Astrocyte (in vitro differentiated cells and primary cell): ENCODE measurements around the gene C10orf105.

Source experiments
- CTCF ChIP-seq: IDR thresholded peaks from 2 replicates; pipeline ENCODE4 v1.5.1; 2011; ENCODE audit warnings: low read depth, mild to moderate bottlenecking, inconsistent platforms, low read length, moderate library complexity; ENCODE audit not compliant: insufficient read depth
- EZH2 ChIP-seq: IDR thresholded peaks from 2 replicates; pipeline ENCODE4 v1.6.1; 2012; ENCODE audit warnings: mild to moderate bottlenecking, low read length, inconsistent platforms; ENCODE audit not compliant: insufficient read depth

GRCh38 chr10:71707240-71707789 lies 12.3 kb downstream of the C10orf105 start:
- TF ChIP-seq CTCF, result no peak
- no peak for TF ChIP-seq EZH2
